Epithelial cell of esophagus (primary cell): ENCODE data around the gene EDC3.

Experiments
- DNase-seq: peaks from one replicate; pipeline ENCODE4 v3.0.0; 2010; ENCODE audit warnings: low read depth
- H3K4me3 ChIP-seq: 2 replicates; pipeline ENCODE4 v1.5.1; 2011; ENCODE audit warnings: mild to moderate bottlenecking, low read length, control low read depth
- CTCF ChIP-seq: IDR thresholded peaks from 2 replicates; pipeline ENCODE4 v1.5.1; 2011; ENCODE audit warnings: low read depth, mild to moderate bottlenecking, low read length, control low read depth, inconsistent platforms; ENCODE audit not compliant: insufficient read depth; ENCODE audit errors: missing control alignments

Gene EDC3

GRCh38 chr15:74609938-74610301 lies 85.9 kb downstream of the EDC3 start:
- no peak overlapping the region for H3K4me3 ChIP-seq

GRCh38 chr15:74608786-74609185 lies 87.0 kb downstream of the EDC3 start:
- no peak overlapping the region for H3K4me3 ChIP-seq
- no peak for TF ChIP-seq CTCF
- no peak for DNase-seq

More at GRCh38 chr15:74609938-74610301, 85.9 kb downstream of the EDC3 start:
- TF ChIP-seq CTCF, result no peak
- DNase-seq, result no peak

- no peak for TF ChIP-seq CTCF
- H3K4me3 ChIP-seq, result no peak overlapping the region
- DNase-seq, result no peak
These were observed 90.1 kb downstream of the EDC3 start for GRCh38 chr15:74605795-74606150.

- no peak overlapping the region for H3K4me3 ChIP-seq
- TF ChIP-seq CTCF, result no peak
- DNase-seq, result no peak
These were observed 90.6 kb downstream of the EDC3 start for GRCh38 chr15:74604983-74605794.

- no peak for TF ChIP-seq CTCF
- DNase-seq, result no peak
- no peak overlapping the region for H3K4me3 ChIP-seq
These were observed 91.8 kb downstream of the EDC3 start for GRCh38 chr15:74603789-74604705.

GRCh38 chr15:74603026-74603788 lies 92.6 kb downstream of the EDC3 start:
- no peak for TF ChIP-seq CTCF
- no peak overlapping the region for H3K4me3 ChIP-seq
- DNase-seq, result no peak
